Measurements from ENCODE around the gene TINCR. TPM values are rescaled to one million over a fixed set of nuclear protein-coding genes. Genes with fewer than 3 reads are reported as not detected.

Gene TINCR
- polyA plus RNA-seq, 1 of the 3 experiments (the other 2 are of a cell fraction) = 0.02 TPM

DNA sequence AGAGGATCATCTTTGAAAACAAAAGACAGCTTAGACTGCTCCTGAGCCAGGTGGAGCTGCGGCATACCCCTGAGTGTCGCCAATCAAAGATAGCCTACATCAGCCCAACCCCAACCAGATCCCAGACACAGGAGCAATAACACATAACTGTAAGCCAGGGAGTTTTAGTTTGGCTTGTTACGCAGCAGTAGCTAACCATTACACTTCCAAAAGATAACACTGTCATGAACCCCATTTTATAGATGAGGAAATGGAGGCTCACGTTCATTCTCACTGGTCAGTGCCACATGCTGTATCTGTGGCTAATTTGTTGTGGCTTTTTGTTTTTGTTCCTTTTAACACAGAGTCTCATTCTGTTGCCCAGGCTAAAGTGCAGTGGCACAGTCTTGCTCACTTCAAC, 47.3 kb downstream of the TINCR start:
- H2AFZ ChIP-seq (ENCODE audit: low read depth) = no peak overlapping the region
- ChIA-PET POLR2A (interaction anchor here (0.6 kb wide), 1 partner anchor 61 kb away, joined by 3 read pairs; no protein-coding TSS in a partner anchor), CTCF (interaction anchor here (0.6 to 1.5 kb wide), 4 partner anchors 14 to 41 kb away, joined by 3 to 4 read pairs (median 3); no protein-coding TSS in a partner anchor)
- no peaks in the 10 kb centered on the region for H3K4me1 ChIP-seq (ENCODE audit: control insufficient read depth in 1 of 2, insufficient read depth in 2 of 2, low read depth in 1 of 2, low read length in 1 of 2)
- H3K27me3 ChIP-seq (ENCODE audit: insufficient read depth) = no peaks in the 10 kb centered on the region
- no peaks in the 10 kb centered on the region for H3K9me2 ChIP-seq
- no peak overlapping the region for H3K9ac ChIP-seq
- no peak overlapping the region for H3K4me2 ChIP-seq
- 69% methylated on average over 3 of the region's 4 CpGs for WGBS (ENCODE audit: low lambda C conversion rate)
- no peak for DNase-seq
- TF ChIP-seq RCOR1 (IDR thresholded peaks at IDR 0.05; ENCODE audit: low read length) = no peak
- TF ChIP-seq, protein P1, sequence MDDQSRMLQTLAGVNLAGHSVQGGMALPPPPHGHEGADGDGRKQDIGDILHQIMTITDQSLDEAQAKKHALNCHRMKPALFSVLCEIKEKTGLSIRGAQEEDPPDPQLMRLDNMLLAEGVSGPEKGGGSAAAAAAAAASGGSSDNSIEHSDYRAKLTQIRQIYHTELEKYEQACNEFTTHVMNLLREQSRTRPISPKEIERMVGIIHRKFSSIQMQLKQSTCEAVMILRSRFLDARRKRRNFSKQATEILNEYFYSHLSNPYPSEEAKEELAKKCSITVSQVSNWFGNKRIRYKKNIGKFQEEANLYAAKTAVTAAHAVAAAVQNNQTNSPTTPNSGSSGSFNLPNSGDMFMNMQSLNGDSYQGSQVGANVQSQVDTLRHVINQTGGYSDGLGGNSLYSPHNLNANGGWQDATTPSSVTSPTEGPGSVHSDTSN (IDR thresholded peaks at IDR 0.05) = no peak
- TF ChIP-seq TAF1 (IDR thresholded peaks at IDR 0.05; ENCODE audit: borderline replicate concordance, low read depth, low read length) = no peak
- TF ChIP-seq SMC3 (IDR thresholded peaks at IDR 0.05; ENCODE audit: low read depth, low read length) = no peak
- no peak for TF ChIP-seq EP300 (IDR thresholded peaks at IDR 0.05; ENCODE audit: borderline replicate concordance in 1 of 2, low read depth in 1 of 2, low read length in 1 of 2)
- TF ChIP-seq, protein P2, sequence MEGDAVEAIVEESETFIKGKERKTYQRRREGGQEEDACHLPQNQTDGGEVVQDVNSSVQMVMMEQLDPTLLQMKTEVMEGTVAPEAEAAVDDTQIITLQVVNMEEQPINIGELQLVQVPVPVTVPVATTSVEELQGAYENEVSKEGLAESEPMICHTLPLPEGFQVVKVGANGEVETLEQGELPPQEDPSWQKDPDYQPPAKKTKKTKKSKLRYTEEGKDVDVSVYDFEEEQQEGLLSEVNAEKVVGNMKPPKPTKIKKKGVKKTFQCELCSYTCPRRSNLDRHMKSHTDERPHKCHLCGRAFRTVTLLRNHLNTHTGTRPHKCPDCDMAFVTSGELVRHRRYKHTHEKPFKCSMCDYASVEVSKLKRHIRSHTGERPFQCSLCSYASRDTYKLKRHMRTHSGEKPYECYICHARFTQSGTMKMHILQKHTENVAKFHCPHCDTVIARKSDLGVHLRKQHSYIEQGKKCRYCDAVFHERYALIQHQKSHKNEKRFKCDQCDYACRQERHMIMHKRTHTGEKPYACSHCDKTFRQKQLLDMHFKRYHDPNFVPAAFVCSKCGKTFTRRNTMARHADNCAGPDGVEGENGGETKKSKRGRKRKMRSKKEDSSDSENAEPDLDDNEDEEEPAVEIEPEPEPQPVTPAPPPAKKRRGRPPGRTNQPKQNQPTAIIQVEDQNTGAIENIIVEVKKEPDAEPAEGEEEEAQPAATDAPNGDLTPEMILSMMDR (IDR thresholded peaks at IDR 0.05) = no peak
- no peak for TF ChIP-seq NFIC (IDR thresholded peaks at IDR 0.05; ENCODE audit: borderline replicate concordance)
- TF ChIP-seq, protein P3, sequence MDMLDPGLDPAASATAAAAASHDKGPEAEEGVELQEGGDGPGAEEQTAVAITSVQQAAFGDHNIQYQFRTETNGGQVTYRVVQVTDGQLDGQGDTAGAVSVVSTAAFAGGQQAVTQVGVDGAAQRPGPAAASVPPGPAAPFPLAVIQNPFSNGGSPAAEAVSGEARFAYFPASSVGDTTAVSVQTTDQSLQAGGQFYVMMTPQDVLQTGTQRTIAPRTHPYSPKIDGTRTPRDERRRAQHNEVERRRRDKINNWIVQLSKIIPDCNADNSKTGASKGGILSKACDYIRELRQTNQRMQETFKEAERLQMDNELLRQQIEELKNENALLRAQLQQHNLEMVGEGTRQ (IDR thresholded peaks at IDR 0.05; ENCODE audit: borderline replicate concordance, low read depth, low read length) = no peak
- no peak for TF ChIP-seq FOXM1 (IDR thresholded peaks at IDR 0.05; ENCODE audit: low read depth)
- no peak for TF ChIP-seq SIN3A (IDR thresholded peaks at IDR 0.05; ENCODE audit: borderline replicate concordance, low read depth, low read length)
- TF ChIP-seq POLR2AphosphoS5 (IDR thresholded peaks at IDR 0.05; ENCODE audit: low read depth, low read length) = no peak
- no peak for TF ChIP-seq MXI1 (IDR thresholded peaks at IDR 0.05; ENCODE audit: low read depth, low read length)
- TF ChIP-seq RAD21 (IDR thresholded peaks at IDR 0.05; ENCODE audit: low read length) = no peak
- TF ChIP-seq TCF12 (IDR thresholded peaks at IDR 0.05) = no peak
- TF ChIP-seq, protein P4, sequence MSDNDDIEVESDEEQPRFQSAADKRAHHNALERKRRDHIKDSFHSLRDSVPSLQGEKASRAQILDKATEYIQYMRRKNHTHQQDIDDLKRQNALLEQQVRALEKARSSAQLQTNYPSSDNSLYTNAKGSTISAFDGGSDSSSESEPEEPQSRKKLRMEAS (IDR thresholded peaks at IDR 0.05; ENCODE audit: low read depth) = no peak
- no peak for TF ChIP-seq GABPA (IDR thresholded peaks at IDR 0.05; ENCODE audit: low read depth)
- TF ChIP-seq, protein P5, sequence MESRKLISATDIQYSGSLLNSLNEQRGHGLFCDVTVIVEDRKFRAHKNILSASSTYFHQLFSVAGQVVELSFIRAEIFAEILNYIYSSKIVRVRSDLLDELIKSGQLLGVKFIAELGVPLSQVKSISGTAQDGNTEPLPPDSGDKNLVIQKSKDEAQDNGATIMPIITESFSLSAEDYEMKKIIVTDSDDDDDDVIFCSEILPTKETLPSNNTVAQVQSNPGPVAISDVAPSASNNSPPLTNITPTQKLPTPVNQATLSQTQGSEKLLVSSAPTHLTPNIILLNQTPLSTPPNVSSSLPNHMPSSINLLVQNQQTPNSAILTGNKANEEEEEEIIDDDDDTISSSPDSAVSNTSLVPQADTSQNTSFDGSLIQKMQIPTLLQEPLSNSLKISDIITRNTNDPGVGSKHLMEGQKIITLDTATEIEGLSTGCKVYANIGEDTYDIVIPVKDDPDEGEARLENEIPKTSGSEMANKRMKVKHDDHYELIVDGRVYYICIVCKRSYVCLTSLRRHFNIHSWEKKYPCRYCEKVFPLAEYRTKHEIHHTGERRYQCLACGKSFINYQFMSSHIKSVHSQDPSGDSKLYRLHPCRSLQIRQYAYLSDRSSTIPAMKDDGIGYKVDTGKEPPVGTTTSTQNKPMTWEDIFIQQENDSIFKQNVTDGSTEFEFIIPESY (IDR thresholded peaks at IDR 0.05; ENCODE audit: borderline replicate concordance, low read depth) = no peak
- TF ChIP-seq, protein P6, sequence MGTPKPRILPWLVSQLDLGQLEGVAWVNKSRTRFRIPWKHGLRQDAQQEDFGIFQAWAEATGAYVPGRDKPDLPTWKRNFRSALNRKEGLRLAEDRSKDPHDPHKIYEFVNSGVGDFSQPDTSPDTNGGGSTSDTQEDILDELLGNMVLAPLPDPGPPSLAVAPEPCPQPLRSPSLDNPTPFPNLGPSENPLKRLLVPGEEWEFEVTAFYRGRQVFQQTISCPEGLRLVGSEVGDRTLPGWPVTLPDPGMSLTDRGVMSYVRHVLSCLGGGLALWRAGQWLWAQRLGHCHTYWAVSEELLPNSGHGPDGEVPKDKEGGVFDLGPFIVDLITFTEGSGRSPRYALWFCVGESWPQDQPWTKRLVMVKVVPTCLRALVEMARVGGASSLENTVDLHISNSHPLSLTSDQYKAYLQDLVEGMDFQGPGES (IDR thresholded peaks at IDR 0.05; ENCODE audit: low read depth, low read length) = no peak
- TF ChIP-seq RFX5 (IDR thresholded peaks at IDR 0.05; ENCODE audit: low read length) = no peak
- no peak for TF ChIP-seq GATA2 (CRISPR knock-in tag; IDR thresholded peaks at IDR 0.05)
- H3K79me2 ChIP-seq (ENCODE audit: insufficient read depth) = no peaks in the 10 kb centered on the region
- H4K20me1 ChIP-seq (ENCODE audit: insufficient read depth) = no peaks in the 10 kb centered on the region
- no peaks in the 10 kb centered on the region for H3K9me3 ChIP-seq
- no peaks in the 10 kb centered on the region for H3K36me3 ChIP-seq (replicated peaks in 1 of 2; ENCODE audit: control insufficient read depth in 1 of 2, insufficient read depth in 2 of 2, low read length in 1 of 2)
- H3K27ac ChIP-seq (ENCODE audit: low read depth in 2 of 2, low read length in 1 of 2) = no peak overlapping the region
- H3K4me3 ChIP-seq (ENCODE audit: low read depth in 2 of 2, low read length in 1 of 2) = no peak overlapping the region
- no peaks in the 10 kb centered on the region for H3F3A ChIP-seq (replicated peaks; ENCODE audit: insufficient read depth)
